ENCODE data around the gene TARDBP. TPM values are rescaled to one million over a fixed set of nuclear protein-coding genes. Genes with fewer than 3 reads are reported as not detected.
"Not testable (repeated sequence)": the region's sequence is repeated elsewhere in the genome, so short reads cannot be mapped to it uniquely, and the experiment has no call there.

The TARDBP gene
- total RNA-seq, 8 experiments from 2014 or later: 49.0 to 165 (median 105) TPM

DNA sequence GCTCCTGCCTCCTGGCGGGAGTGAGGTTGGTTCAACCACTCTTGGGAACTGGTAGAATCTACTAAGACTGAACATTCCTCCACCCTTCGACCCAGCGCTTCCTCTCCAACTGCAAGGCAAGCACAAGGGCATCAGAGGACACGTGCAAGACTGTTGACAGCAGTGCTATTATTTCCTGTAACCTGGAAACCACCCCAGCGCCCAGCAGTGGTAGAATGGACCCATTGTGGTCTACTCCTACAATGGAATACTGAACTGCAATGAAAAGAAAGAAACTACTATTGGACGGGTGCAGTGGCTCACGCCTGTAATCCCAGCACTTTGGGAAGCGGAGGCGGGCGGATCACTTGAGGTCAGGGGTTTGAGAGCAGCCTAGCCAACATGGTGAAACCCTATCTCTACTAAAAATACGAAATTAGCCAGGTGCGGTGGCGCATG lies 33.0 kb upstream of the TARDBP start:
- WGBS, 10 experiments: 10 to 86% (median 71%) methylated on average over 2 to 12 of the region's 13 CpGs; no CpG with 5 or more reads in 3 of the 10 experiments
- Histone ChIP-seq H3K27ac (peak overlapping the region in 1 of 2 donors; percentile 5), H3K4me3 (no peak overlapping the region), H3K4me1 (replicated peaks in 1 of 2) (peaks cover 10 to 26% of the 10 kb centered on the region in 2 donors)
- in situ Hi-C loops (cut with MboI; ENCODE audit: low pct_unique_long_range_greater_than_20kb in 2 of 9, low sequenced_read_pairs in 9 of 9, unreplicated experiment in 9 of 9): no loop called here
- ATAC-seq (replicated peaks in 6 of 8): peak in 3 of 8 experiments; percentile 24 to 47 (median 34)

DNA sequence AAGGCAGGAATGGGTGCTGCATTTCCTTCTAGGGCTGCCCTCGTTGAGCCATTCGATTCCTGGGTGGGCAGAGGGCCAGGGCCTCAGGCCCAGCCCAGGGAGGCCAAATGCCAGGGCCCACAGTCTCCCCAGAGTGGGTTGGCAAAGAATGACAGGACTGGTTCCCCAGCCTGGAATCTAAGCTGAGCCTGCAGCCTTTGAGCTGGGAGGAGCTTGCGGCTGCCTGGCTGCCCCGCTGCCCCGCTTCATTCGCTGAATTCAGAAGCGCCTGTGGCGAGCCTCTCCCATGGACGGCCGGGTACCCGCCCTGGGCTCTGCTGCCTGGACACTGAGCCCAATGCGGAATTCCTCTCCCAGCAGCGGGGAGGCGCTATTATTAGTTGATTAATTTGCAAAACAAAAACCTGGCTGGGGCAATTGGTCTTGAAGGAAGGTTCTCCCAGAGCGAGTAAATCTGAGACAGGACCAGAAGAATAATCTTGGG lies 32.3 kb upstream of the TARDBP start:
- H3K27ac ChIP-seq: no peak overlapping the region
- ATAC-seq (replicated peaks in 6 of 8): peak; percentile 51 to 99 (median 68)
- 4 to 47% (median 12%) methylated on average over 1 to 15 of the region's 15 CpGs; no CpG with 5 or more reads in 4 of the 10 experiments for WGBS, 10 experiments

GRCh38 chr1:10980841-10981727 lies 31.4 kb upstream of the TARDBP start:
- in situ Hi-C loops (cut with MboI; ENCODE audit: low pct_unique_long_range_greater_than_20kb in 2 of 9, low sequenced_read_pairs in 9 of 9, unreplicated experiment in 9 of 9): no loop called here
- WGBS, 10 experiments: 22 to 100% (median 51%) methylated on average over 1 to 6 of the region's 9 CpGs; no CpG with 5 or more reads in 2 of the 10 experiments
- peak in 4 of 8 experiments; percentile 4 to 21 (median 8) for ATAC-seq (replicated peaks in 6 of 8)

More for the DNA sequence above, 32.3 kb upstream of the TARDBP start:
- no peak overlapping the region for H3K4me3 ChIP-seq
- H3K4me1 ChIP-seq (replicated peaks in 1 of 2): peaks cover 10 to 26% of the 10 kb centered on the region in 2 donors
- in situ Hi-C loops (cut with MboI; ENCODE audit: low pct_unique_long_range_greater_than_20kb in 2 of 9, low sequenced_read_pairs in 9 of 9, unreplicated experiment in 9 of 9): no loop called here

GRCh38 chr1:10986525-10986890 lies 25.9 kb upstream of the TARDBP start:
- no peak overlapping the region for H3K4me3 ChIP-seq
- H3K4me1 ChIP-seq (replicated peaks in 1 of 2): no peaks in the 10 kb centered on the region
- H3K27ac ChIP-seq: no peak overlapping the region
- in situ Hi-C loops (cut with MboI; ENCODE audit: low pct_unique_long_range_greater_than_20kb in 2 of 9, low sequenced_read_pairs in 9 of 9, unreplicated experiment in 9 of 9): no loop called here
- ATAC-seq (replicated peaks in 6 of 8): no peak
- WGBS, 10 experiments: 17 to 67% (median 44%) methylated on average over 1 to 5 of the region's 7 CpGs; no CpG with 5 or more reads in 2 of the 10 experiments

More at GRCh38 chr1:10980841-10981727, 31.4 kb upstream of the TARDBP start:
- Histone ChIP-seq H3K27ac (no peak overlapping the region), H3K4me1 (replicated peaks in 1 of 2) (peaks cover 8 to 22% of the 10 kb centered on the region in 2 donors), H3K4me3 (no peak overlapping the region)

GRCh38 chr1:10987840-10988417 lies 24.5 kb upstream of the TARDBP start:
- ATAC-seq (replicated peaks in 6 of 8): peak in 1 of 8 experiments; percentile 42
- in situ Hi-C loops (cut with MboI; ENCODE audit: low pct_unique_long_range_greater_than_20kb in 2 of 9, low sequenced_read_pairs in 9 of 9, unreplicated experiment in 9 of 9): no loop called here
- Histone ChIP-seq H3K27ac (no peak overlapping the region), H3K4me1 (replicated peaks in 1 of 2) (no peaks in the 10 kb centered on the region), H3K4me3 (no peak overlapping the region)
- 26 to 100% (median 80%) methylated on average over 1 to 4 of the region's 4 CpGs for WGBS, 10 experiments

DNA sequence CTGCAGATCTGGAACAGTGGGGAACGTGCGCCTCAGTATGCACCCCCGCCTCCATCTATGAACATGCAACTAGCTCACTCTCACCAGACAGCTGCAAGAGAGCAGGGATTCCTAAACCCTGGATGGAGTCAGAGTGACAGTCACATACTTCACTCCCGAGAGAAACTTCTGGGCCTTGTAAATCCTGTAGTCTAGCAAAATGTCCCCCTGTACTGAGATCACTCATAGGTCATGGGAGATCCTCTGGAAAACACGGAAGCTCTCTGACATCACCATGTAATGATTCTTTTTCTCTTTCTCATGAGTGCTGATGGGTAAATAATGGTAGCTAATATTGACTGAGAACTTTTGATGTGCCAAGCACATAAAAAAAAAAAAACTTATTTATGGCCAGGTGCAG lies 23.4 kb upstream of the TARDBP start:
- ATAC-seq (replicated peaks in 6 of 8): peak in 1 of 8 experiments; percentile 61
- in situ Hi-C loops (cut with MboI; ENCODE audit: low pct_unique_long_range_greater_than_20kb in 2 of 9, low sequenced_read_pairs in 9 of 9, unreplicated experiment in 9 of 9): no loop called here
- no peaks in the 10 kb centered on the region for H3K4me1 ChIP-seq (replicated peaks in 1 of 2)
- 0 to 90% (median 89%) methylated on average over 1 to 5 of the region's 5 CpGs; no CpG with 5 or more reads in 3 of the 10 experiments for WGBS, 10 experiments
- H3K27ac ChIP-seq: no peak overlapping the region
- no peak overlapping the region for H3K4me3 ChIP-seq

DNA sequence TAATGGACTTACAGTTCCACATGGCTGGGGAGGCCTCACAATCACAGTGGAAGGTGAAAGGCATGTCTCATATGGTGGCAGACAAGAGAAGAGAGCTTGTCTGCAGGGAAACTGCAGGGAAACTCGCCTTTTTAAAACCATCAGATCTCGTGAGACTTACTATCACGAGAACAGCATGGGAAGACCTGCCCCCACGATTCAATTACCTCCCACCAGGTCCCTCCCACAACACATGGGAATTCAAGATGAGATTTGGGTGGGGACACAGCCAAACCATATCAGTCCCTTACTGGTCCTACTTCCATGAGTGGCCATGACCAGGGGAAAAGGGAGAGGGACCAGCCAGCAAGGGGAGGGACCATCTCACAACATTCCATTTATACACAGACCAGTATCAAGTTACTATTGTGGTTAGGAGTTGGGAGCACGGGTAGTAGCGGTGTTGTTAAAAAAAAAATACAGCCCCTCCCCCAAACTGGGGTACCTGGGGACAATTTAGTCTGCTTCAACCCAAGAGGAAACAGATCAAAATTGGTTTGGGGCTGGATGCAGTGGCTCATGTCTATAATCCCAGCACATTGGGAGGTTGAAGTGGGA lies 22.4 kb upstream of the TARDBP start:
- ATAC-seq (replicated peaks in 6 of 8): peak in 2 of 8 experiments; percentile 42 to 53
- H3K4me3 ChIP-seq; H3K4me1 ChIP-seq (replicated peaks in 1 of 2); H3K27ac ChIP-seq; in situ Hi-C loops (cut with MboI; ENCODE audit: low pct_unique_long_range_greater_than_20kb in 2 of 9, low sequenced_read_pairs in 9 of 9, unreplicated experiment in 9 of 9): not testable (repeated sequence)
- WGBS, 10 experiments: 16 to 88% (median 57%) methylated on average over 1 to 6 of the region's 6 CpGs; no CpG with 5 or more reads in 1 of the 10 experiments

DNA sequence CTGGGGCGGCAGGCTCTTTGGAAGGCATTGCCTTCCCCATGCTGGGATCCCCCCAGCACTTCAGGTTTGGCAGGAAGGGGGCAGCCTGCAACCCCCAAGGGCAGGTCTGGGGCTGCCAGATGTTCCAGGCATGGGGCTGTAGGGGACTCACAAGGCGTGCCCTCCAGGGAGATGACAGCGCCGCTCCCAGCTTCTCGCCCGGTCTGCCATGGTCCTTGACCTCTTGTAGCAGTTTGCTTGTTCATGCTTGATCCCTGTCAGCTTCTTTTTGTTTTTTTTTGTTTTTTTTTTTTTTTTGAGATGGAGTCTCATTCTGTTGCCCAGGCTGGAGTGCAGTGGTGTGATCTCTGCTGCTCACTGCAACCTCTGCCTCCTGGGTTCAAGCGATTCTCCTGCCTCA lies 21.6 kb upstream of the TARDBP start:
- H3K27ac ChIP-seq: no peak overlapping the region
- no peaks in the 10 kb centered on the region for H3K4me1 ChIP-seq (replicated peaks in 1 of 2)
- ATAC-seq (replicated peaks in 6 of 8): no peak
- in situ Hi-C loops (cut with MboI; ENCODE audit: low pct_unique_long_range_greater_than_20kb in 2 of 9, low sequenced_read_pairs in 9 of 9, unreplicated experiment in 9 of 9): no loop called here
- 40 to 100% (median 84%) methylated on average over 1 to 6 of the region's 7 CpGs; no CpG with 5 or more reads in 2 of the 10 experiments for WGBS, 10 experiments
- no peak overlapping the region for H3K4me3 ChIP-seq

DNA sequence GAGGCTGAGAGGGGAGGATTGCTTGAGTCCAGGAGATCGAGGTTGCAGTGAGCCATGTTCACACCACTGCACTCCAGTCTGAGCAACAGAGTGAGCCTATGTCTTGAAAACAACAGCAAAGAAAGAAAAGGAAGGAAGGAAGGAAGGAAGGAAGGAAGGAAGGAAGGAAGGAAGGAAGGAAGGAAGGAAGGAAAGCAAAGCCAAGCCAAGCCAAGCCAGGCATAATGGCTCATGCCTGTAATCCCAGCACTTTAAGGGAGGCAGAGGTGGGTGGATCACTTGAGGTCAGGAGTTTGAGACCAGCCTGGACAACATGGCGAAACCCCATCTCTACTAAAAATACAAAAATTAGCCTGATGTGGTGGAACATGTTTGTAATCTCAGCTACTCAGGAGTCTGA lies 20.4 kb upstream of the TARDBP start:
- H3K4me3 ChIP-seq; H3K27ac ChIP-seq; H3K4me1 ChIP-seq (replicated peaks in 1 of 2); in situ Hi-C loops (cut with MboI; ENCODE audit: low pct_unique_long_range_greater_than_20kb in 2 of 9, low sequenced_read_pairs in 9 of 9, unreplicated experiment in 9 of 9); ATAC-seq (replicated peaks in 6 of 8): not testable (repeated sequence)
- WGBS, 10 experiments: 0 to 100% (median 56%) methylated on average over 1 of the region's 2 CpGs; no CpG with 5 or more reads in 7 of the 10 experiments

DNA sequence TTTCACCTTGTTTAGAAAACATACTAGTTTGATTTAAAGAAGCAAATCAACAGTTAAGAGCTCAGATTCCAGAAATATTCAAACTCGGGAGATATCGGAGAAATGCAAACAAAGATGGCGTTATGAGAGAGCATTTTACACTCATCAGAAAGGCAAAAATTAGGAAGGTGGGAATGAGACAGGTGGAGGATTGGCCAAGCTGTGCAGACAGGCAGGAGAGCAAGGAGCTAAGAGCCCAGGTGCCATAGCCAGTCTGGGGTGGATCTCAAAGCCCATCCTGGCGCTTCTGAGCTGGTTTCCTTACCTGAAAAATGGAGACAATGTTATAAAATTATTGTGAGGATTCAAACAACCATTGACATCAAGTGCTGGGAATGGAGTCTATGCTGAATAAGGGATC lies 19.6 kb upstream of the TARDBP start:
- in situ Hi-C loops (cut with MboI; ENCODE audit: low pct_unique_long_range_greater_than_20kb in 2 of 9, low sequenced_read_pairs in 9 of 9, unreplicated experiment in 9 of 9): no loop called here
- H3K4me3 ChIP-seq: no peak overlapping the region
- no peak for ATAC-seq (replicated peaks in 6 of 8)
- no peak overlapping the region for H3K27ac ChIP-seq
- no peaks in the 10 kb centered on the region for H3K4me1 ChIP-seq (replicated peaks in 1 of 2)
- 41 to 90% (median 67%) methylated on average over 3 to 4 of the region's 4 CpGs; no CpG with 5 or more reads in 2 of the 10 experiments for WGBS, 10 experiments

GRCh38 chr1:10996100-10996499 lies 16.4 kb upstream of the TARDBP start:
- Histone ChIP-seq H3K4me1 (replicated peaks in 1 of 2) (no peaks in the 10 kb centered on the region), H3K4me3 (no peak overlapping the region), H3K27ac (no peak overlapping the region)
- in situ Hi-C loops (cut with MboI; ENCODE audit: low pct_unique_long_range_greater_than_20kb in 2 of 9, low sequenced_read_pairs in 9 of 9, unreplicated experiment in 9 of 9): no loop called here
- no peak for ATAC-seq (replicated peaks in 6 of 8)
- WGBS, 10 experiments: 43 to 100% (median 89%) methylated on average over 1 to 3 of the region's 3 CpGs; no CpG with 5 or more reads in 1 of the 10 experiments

DNA sequence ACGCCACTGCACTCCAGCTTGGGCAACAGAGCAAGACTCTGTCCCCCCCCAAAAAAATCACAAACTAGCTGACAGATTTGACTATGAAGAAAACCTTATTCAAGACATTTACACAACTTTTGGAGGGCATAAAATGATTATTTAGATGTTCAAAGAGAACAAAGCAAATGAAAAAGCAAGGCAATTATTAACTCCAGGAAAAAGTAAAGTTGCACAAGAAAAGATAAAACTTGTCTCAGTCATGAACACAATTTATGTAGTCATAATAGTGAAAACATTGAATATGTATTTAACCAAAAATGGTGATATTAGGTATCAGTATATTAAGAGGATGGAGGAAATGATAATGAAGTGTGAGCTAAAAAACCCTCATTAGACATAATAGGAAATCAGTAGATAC lies 11.9 kb upstream of the TARDBP start:
- in situ Hi-C loops (cut with MboI; ENCODE audit: low pct_unique_long_range_greater_than_20kb in 2 of 9, low sequenced_read_pairs in 9 of 9, unreplicated experiment in 9 of 9): no loop called here
- Histone ChIP-seq H3K4me1 (replicated peaks in 1 of 2) (no peaks in the 10 kb centered on the region), H3K27ac (no peak overlapping the region), H3K4me3 (no peak overlapping the region)
- no peak for ATAC-seq (replicated peaks in 6 of 8)
- WGBS, 10 experiments: 50 to 100% (median 73%) methylated on average over 1 of the region's 1 CpG; no CpG with 5 or more reads in 6 of the 10 experiments

GRCh38 chr1:11013160-11013531 lies 692 bp downstream of the TARDBP start:
- peak overlapping the region; percentile 83 to 94 (median 91) for H3K4me3 ChIP-seq

More at GRCh38 chr1:11013160-11013531, 692 bp downstream of the TARDBP start:
- peak overlapping the region; percentile 99 to 100 for H3K27ac ChIP-seq
- H3K4me1 ChIP-seq (replicated peaks in 1 of 2): peaks cover 11 to 16% of the 10 kb centered on the region in 2 donors
- in situ Hi-C loops (cut with MboI; ENCODE audit: low pct_unique_long_range_greater_than_20kb in 2 of 9, low sequenced_read_pairs in 9 of 9, unreplicated experiment in 9 of 9): no loop called here
- ATAC-seq (replicated peaks in 6 of 8): peak in 3 of 8 experiments; percentile 14 to 31 (median 23)
- 0 to 4% (median 0%) methylated on average over 2 to 11 of the region's 11 CpGs; no CpG with 5 or more reads in 1 of the 10 experiments for WGBS, 10 experiments

All from motor neuron (in vitro differentiated cells).